Measurements from ENCODE around the gene RASA4. TPM values are rescaled to one million over a fixed set of nuclear protein-coding genes. Genes with fewer than 3 reads are reported as not detected.
"Not testable (repeated sequence)": the region's sequence is repeated elsewhere in the genome, so short reads cannot be mapped to it uniquely, and the experiment has no call there.

The RASA4 gene
- total RNA-seq, 1 donor from 2014 or later = 18.9 TPM

- H3K36me3 Mint-ChIP-seq (ENCODE audit: low read depth); H3K9me3 Mint-ChIP-seq; H3K27ac Mint-ChIP-seq (ENCODE audit: unreplicated experiment); DNase-seq (ENCODE audit: low read depth, low spot score); H3K4me3 Mint-ChIP-seq; H3K4me1 Mint-ChIP-seq; H3K27me3 Mint-ChIP-seq (ENCODE audit: low read depth): not testable (repeated sequence)
Observed at GRCh38 chr7:102614873-102615272, 1.7 kb downstream of the RASA4 start.

GRCh38 chr7:102614346-102614697, 2.2 kb downstream of the RASA4 start:
- H3K9me3 Mint-ChIP-seq; H3K27me3 Mint-ChIP-seq (ENCODE audit: low read depth); H3K4me3 Mint-ChIP-seq; H3K36me3 Mint-ChIP-seq (ENCODE audit: low read depth); DNase-seq (ENCODE audit: low read depth, low spot score); H3K27ac Mint-ChIP-seq (ENCODE audit: unreplicated experiment); H3K4me1 Mint-ChIP-seq: not testable (repeated sequence)

- not testable (repeated sequence) for DNase-seq (ENCODE audit: low read depth, low spot score); H3K4me3 Mint-ChIP-seq; H3K36me3 Mint-ChIP-seq (ENCODE audit: low read depth)
Observed at GRCh38 chr7:102613575-102614345, 2.8 kb downstream of the RASA4 start.

GRCh38 chr7:102611675-102612325, 4.8 kb downstream of the RASA4 start:
- H3K4me1 Mint-ChIP-seq; H3K27ac Mint-ChIP-seq (ENCODE audit: unreplicated experiment); H3K4me3 Mint-ChIP-seq; H3K9me3 Mint-ChIP-seq; H3K27me3 Mint-ChIP-seq (ENCODE audit: low read depth); DNase-seq (ENCODE audit: low read depth, low spot score); H3K36me3 Mint-ChIP-seq (ENCODE audit: low read depth): not testable (repeated sequence)

More at GRCh38 chr7:102613575-102614345, 2.8 kb downstream of the RASA4 start:
- not testable (repeated sequence) for H3K4me1 Mint-ChIP-seq; H3K9me3 Mint-ChIP-seq; H3K27me3 Mint-ChIP-seq (ENCODE audit: low read depth); H3K27ac Mint-ChIP-seq (ENCODE audit: unreplicated experiment)

GRCh38 chr7:102611013-102611674, 5.4 kb downstream of the RASA4 start:
- not testable (repeated sequence) for H3K9me3 Mint-ChIP-seq; H3K27ac Mint-ChIP-seq (ENCODE audit: unreplicated experiment); DNase-seq (ENCODE audit: low read depth, low spot score); H3K4me3 Mint-ChIP-seq; H3K4me1 Mint-ChIP-seq; H3K36me3 Mint-ChIP-seq (ENCODE audit: low read depth); H3K27me3 Mint-ChIP-seq (ENCODE audit: low read depth)

DNA sequence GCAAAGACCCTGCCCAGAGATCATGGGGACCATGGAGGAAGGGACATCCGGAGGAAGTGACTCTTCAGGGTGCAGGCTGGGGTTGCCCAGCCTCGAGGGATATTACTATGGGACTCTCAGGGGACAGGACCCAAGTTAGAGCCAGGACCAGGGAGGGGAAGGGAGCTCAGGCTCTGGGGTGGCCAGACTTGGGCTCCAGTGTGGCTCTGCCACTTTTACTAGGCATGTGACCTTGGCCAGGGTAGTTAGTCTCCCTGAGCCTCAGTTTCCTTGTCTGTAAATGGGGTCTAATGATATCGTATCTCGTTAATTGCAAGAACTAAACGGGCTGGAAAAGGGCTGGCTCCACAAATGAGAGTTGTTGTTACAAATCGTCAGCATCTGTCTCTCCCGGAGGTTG, 6.1 kb downstream of the RASA4 start:
- H3K27ac Mint-ChIP-seq (ENCODE audit: unreplicated experiment); H3K4me3 Mint-ChIP-seq; H3K36me3 Mint-ChIP-seq (ENCODE audit: low read depth); H3K27me3 Mint-ChIP-seq (ENCODE audit: low read depth); H3K9me3 Mint-ChIP-seq; DNase-seq (ENCODE audit: low read depth, low spot score); H3K4me1 Mint-ChIP-seq: not testable (repeated sequence)

DNA sequence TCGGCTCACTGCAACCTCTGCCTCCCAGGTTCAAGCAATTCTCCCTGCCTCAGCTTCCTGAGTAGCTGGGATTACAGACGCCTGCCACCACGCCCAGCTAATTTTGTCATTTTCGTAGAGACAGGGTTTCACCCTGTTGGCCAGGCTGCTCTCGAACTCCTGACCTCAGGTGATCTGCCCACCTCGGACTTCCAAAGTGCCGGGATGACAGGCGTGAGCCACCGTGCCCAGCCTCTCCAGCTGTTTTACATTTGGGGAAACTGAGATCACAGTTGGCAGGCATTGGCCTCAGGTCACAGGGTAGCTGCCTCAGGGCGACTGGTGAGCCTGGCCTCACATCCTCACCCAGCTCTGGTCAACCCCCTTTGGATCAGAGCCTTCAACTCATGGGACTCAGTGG, 6.8 kb downstream of the RASA4 start:
- not testable (repeated sequence) for H3K4me1 Mint-ChIP-seq; H3K36me3 Mint-ChIP-seq (ENCODE audit: low read depth); H3K9me3 Mint-ChIP-seq; H3K27me3 Mint-ChIP-seq (ENCODE audit: low read depth); H3K27ac Mint-ChIP-seq (ENCODE audit: unreplicated experiment); H3K4me3 Mint-ChIP-seq; DNase-seq (ENCODE audit: low read depth, low spot score)

GRCh38 chr7:102606848-102607247, 9.7 kb downstream of the RASA4 start:
- H3K4me1 Mint-ChIP-seq; H3K36me3 Mint-ChIP-seq (ENCODE audit: low read depth); H3K27me3 Mint-ChIP-seq (ENCODE audit: low read depth); DNase-seq (ENCODE audit: low read depth, low spot score); H3K4me3 Mint-ChIP-seq; H3K9me3 Mint-ChIP-seq; H3K27ac Mint-ChIP-seq (ENCODE audit: unreplicated experiment): not testable (repeated sequence)

DNA sequence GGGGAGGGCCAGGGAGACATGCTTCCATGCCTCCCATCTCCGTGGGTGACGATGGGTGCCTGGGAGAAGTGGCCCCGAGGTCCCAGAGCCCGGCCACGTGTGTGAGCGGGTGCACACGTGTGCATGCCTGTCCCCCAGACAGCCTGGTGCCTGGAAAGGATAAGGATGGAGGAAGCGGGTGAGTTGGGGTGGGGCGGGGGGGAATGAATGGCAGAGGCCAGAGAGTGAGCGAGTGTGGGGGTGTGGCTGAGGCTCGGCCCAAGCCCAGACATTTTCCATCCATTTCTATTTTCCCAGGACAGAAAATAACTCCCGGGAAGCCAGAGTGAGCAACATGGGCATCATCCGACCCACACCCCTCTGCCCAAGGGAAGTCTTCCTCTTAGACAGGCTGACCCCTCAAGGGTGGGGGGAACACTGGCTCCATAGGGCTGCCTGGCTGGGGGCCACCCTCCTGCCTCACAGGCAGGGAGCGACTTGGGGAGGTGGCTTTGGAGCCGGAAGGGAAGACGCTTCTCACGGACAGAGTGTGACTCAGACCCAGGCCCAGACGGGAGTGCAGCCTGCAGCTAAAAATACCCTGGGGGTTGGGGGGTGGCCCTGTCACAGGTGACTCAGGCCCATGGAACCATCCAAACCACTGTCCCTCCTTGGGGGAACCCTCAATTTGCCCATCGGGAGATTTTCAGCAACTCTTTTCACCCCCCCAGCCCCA, 12.0 kb downstream of the RASA4 start:
- H3K4me3 Mint-ChIP-seq; DNase-seq (ENCODE audit: low read depth, low spot score); H3K27ac Mint-ChIP-seq (ENCODE audit: unreplicated experiment); H3K36me3 Mint-ChIP-seq (ENCODE audit: low read depth); H3K27me3 Mint-ChIP-seq (ENCODE audit: low read depth); H3K9me3 Mint-ChIP-seq; H3K4me1 Mint-ChIP-seq: not testable (repeated sequence)

- not testable (repeated sequence) for DNase-seq (ENCODE audit: low read depth, low spot score); H3K4me1 Mint-ChIP-seq; H3K9me3 Mint-ChIP-seq; H3K36me3 Mint-ChIP-seq (ENCODE audit: low read depth); H3K27me3 Mint-ChIP-seq (ENCODE audit: low read depth); H3K4me3 Mint-ChIP-seq; H3K27ac Mint-ChIP-seq (ENCODE audit: unreplicated experiment)
Observed at GRCh38 chr7:102602317-102602716, 14.2 kb downstream of the RASA4 start.

- H3K9me3 Mint-ChIP-seq; H3K4me1 Mint-ChIP-seq; H3K4me3 Mint-ChIP-seq; H3K36me3 Mint-ChIP-seq (ENCODE audit: low read depth); H3K27ac Mint-ChIP-seq (ENCODE audit: unreplicated experiment); H3K27me3 Mint-ChIP-seq (ENCODE audit: low read depth); DNase-seq (ENCODE audit: low read depth, low spot score): not testable (repeated sequence)
Observed at GRCh38 chr7:102599699-102600098, 16.9 kb downstream of the RASA4 start.

DNA sequence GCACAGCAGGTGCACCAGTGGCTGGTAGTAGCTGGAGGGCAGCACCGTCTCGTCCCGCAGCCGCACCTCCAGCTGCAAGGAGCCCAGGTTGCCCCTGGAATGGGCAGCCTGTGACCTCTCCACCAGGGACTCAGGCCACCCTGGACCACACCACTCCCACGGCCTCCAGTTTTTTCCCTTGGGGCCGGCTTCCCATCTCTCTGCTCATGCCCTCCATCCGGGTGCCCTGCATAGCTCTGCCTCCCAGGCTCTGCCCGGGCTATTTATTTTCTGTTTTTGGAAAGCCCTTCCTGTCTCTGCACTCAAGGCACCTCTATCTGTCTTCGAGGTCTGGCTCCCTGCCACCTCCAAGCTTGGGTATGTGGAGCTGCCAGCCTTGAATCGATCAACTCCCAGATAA, 20.5 kb downstream of the RASA4 start:
- H3K4me1 Mint-ChIP-seq; H3K9me3 Mint-ChIP-seq; H3K27me3 Mint-ChIP-seq (ENCODE audit: low read depth); H3K4me3 Mint-ChIP-seq; H3K36me3 Mint-ChIP-seq (ENCODE audit: low read depth); H3K27ac Mint-ChIP-seq (ENCODE audit: unreplicated experiment); DNase-seq (ENCODE audit: low read depth, low spot score): not testable (repeated sequence)

DNA sequence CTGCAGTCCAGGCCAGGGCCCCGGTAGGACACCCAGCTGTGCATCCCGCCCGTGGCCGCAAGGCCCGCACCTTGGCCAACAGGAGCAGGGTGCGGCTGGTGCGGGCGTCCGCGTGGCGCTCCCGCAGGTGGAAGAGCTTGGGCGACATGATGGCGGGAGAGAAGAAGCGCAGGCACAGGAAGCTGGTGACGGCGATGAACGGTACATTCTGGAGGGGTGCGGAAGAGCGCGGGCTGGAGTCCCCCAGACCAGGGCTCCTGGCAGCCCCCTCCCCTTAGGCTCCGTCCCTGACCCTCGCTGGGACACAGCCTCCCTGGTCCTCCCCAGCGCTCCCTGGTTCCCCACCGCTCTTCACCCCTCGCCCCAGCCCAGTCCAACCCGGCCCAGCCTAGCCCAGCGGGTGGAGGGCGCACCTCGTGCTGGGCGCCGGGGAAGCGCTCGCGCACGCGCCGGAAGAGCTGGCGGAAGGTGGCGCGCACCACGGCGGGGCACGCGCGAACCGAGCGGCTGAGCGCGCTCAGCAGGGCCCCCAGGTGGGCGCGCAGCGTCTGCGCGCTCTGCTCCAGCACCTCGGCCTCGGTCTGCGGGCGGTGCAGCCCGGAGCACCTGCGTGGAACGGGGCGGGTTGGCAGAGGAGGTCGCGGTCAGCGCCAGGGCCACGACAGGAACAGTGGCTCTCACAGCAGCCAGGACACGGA, 22.8 kb downstream of the RASA4 start:
- H3K27ac Mint-ChIP-seq (ENCODE audit: unreplicated experiment); DNase-seq (ENCODE audit: low read depth, low spot score); H3K9me3 Mint-ChIP-seq; H3K27me3 Mint-ChIP-seq (ENCODE audit: low read depth); H3K4me1 Mint-ChIP-seq; H3K36me3 Mint-ChIP-seq (ENCODE audit: low read depth); H3K4me3 Mint-ChIP-seq: not testable (repeated sequence)

All from neural crest cell (in vitro differentiated cells).